Embryonic facial prominence (tissue), 1 donor: ENCODE measurements around the gene ZNF664.

Experiments used
- DNase-seq: peaks from one replicate; pipeline ENCODE4 v3.0.0-alpha.2; 2016; ENCODE audit errors: extremely low spot score

Gene ZNF664

DNA sequence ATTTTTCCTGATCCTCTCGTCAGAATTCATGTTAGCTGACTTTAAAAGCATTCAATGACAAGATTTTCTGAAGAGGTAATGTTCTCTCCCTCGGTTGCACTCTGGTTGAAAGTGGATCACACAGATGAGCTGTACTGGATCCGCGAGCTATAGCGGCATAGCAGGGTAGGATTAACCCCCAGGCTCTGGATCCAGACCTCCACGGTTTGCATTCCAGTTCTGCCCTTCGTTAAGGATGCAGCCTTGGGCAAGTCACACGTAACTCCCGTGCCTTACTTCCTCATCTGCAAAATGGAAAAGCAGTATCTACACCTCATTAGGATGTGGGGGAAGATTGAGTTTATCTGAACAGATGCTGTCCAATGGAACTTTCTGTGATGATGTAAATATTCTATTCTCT lies 14.1 kb upstream of the ZNF664 start:
- no peak for DNase-seq

DNA sequence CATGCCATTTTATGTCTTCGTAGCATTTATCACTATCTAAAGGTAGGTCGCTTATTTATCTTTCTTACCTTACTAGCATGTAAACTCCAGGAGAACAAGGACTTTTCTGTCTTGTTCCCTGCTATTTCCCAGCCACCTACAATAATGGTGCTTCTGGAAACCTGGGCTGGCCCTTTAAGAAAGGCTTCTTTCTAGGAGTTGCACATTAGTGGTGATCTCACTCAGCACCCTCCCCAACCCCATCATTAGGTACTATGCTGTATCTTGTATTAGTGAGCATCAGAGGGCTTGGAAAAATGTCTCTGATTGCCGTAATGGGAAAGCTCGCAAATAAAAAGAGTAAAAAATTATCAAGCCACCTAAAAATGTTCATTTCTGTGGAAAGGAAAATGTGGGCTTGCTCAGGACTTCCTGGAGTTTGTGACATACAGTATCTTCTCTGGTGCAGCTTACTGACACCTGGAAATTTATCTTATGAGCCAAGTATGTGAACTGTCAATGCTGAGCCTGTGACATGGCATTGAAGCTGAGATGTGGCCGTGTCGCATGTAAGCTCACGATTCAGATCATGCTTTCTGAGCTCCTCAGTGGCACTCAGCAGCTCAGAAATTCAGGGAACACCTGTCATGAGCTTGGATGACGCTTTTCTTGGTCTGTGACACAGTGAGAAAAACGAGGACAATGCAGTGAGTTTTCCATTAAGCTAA lies 12.8 kb upstream of the ZNF664 start:
- no peak for DNase-seq

DNA sequence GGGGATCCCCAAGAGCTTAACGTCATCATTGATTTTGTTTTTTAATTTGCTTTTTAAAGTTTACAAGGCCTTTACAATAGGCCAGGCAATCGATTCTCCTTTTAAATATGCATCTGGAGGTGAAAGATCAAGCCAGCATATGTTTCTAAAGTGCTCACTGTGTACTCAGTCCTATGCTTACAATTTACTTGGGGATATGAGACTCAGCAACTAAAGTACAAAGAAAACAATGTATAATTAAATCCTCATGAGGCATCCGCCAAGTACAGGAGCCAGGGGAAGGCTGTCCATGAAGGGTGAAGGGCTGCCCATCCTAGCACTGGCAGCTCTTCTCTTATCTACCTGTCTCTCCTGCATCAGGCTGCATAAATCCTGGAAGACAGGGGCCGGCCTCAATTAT lies 12.2 kb upstream of the ZNF664 start:
- DNase-seq: no peak

DNA sequence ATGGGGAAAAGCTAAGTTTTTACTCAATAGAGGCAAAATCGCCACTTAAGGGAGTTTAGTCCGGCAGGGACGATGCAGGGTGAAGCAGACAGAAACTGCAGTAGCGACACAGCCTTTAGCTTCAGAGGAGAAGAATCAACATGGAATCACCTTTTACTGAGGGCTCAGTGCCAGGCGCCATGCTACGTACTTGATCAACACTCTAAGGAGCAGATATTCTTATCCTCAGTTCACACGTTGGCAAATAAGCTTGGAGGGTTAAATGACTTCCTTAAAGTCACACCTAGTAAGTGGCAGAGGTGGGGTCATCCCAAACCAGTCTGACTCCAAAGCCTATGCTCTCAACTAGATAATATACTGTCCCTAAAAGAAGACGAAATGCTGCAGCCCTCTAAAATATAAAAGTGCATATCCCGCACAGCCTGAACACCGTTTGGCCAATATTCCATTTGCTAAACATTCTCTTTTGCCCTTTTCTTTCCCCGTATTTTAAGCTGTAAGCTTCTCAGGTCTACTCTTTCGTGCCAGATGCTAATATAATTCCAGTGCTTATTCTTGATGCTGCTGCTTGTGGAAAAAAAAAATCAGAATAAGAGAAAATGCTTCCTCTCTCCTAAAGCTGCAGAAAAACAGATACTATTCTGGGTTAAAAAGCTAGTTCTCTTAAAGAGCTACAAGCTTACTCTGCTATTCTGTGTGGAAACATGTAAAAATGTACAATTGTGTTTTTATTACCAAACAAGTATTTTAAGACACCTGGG lies 11.2 kb upstream of the ZNF664 start:
- DNase-seq: no peak

DNA sequence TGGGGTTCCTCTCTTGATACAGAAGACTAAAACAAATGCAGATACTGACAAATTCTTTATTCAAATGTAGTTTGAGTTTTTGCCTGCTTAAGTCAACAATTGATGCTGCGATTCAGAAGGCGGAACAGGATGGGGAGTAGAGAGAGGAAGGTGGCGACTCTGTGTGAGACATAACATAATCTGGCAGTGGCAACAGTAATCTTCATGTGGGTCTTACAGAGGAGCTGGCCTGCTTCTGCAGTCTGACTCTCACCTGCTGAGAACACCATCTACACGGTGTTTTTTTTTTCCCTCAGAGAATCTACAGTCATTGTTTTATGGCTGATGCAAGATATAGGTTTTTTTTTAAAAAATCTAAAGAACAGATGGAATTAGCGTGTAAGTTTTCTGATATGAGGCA lies 10.5 kb upstream of the ZNF664 start:
- DNase-seq: no peak

DNA sequence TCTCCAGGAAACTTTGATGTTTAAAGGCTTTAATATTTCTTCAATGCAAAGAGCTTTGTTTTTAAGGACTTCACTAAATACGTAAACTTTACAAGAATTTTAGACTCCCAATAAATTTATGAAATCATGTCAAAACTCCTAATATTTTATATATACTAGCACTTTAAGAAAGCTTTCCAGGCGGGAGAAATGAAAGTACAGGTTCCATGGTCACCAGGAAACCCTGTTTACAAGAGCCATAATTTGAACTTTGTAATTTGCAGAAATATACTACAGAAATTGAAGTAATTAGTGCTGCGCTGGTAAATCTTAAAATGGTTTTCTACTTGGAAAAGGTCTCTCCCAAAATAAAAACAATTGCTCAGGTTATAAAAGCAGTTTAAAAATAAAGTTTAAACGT lies 9.2 kb upstream of the ZNF664 start:
- DNase-seq: no peak

DNA sequence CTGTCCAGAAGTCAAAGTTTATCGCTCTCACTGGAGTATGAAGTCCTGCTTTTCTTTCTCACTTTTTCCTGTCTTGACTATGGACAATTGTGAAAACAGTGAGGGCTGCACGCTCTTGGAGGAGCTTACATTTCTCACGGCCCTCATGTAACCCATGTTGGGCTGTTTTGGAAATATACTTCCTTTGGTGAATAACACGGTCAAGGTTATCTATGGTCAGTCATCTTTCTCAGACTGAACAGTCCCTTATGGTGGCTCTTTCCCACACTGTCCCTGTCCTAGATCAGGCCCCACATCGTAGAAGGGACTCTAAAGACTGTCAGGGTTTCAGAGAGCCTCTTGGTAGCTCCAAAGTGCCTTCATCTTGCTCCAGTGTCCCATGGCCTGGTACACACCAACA lies 7.6 kb upstream of the ZNF664 start:
- DNase-seq: no peak

DNA sequence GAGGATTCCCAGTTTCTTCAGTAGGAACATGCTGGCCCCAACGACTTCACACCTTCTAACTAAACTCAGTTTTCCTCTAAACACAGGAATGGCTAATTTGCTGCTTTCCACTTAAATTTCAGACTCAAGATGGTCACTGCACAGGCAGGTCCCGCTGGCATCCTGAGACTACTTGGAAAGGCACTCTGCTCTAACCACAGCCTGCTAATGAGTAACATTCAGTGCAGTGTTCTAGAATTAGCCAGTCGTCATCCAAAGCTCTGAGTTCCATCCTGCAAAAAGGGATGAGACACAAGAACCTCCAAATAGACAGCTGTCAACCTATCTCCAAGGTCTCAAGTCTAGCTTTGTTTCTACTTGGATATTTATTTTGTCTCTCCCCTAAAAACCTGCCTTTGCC lies 6.4 kb upstream of the ZNF664 start:
- DNase-seq: no peak

DNA sequence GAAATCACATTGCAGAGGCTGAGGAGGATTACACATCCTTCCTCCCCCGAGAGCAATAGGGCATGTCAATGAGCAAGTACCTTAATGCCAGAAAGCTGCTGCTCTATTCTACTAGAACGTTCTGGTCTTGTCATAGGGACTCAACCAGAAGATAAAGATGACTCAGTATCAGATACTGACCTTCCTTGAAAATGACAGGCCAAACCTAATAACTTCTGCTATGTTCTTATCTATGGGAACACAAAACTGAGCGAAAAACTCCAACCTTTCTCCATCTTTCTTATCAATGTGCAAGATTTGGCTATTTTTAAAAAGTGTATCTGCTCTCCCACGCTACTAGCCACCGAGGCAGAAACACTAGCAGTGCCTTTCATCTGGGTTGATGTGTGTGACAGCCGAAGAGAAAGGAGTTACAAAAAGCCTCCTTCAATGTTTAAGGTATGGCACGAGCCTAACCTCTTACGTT lies 5.9 kb upstream of the ZNF664 start:
- no peak for DNase-seq

DNA sequence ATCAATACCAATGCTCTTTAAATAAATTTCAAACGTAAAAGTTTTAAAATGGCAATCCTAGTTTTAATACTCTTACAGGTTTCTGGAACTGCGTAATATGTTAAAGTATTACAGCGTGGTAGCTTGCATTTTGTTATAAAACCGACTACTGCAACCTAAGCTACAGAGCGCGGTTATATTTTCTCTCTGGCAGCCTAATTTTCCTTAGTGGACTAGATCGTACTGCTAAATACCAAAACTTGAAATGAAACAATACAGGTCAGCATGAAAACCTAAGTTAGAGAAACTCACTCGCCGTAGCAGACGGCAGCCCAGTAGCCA lies 1.6 kb upstream of the ZNF664 start:
- DNase-seq: no peak

DNA sequence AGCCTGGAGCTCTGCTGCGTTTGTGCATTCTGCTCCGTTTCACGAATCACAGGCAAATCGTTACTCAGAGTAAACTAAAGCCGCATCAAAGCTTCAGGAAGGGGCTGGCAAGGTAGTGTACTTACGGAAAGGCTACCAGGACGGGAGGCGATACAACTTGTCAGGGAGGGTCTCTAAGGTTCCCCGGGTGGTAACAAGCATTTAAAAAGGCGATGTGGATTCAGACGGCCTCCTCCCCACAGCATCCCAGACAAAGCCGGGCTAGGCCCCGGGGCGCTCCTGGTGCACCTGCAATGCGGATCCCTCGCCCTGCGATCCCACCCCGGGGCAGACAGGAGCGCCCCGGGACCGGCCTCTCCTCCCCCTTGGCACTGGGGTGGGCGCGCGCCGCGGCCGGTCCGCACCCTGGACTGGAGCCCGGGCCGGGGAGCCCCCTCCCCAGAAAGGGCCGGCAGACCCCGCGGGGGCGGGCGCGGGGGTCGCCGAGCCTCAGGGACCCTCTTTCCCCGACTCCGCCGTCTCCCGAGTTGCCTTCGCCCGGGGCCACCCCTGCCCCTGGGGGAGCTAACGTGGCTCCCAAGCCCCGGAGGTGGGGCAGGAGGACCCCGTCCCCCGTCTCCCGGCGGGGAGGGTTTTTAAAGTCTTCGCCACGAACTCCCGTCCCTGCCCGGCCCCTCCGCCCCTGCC lies 1.1 kb upstream of the ZNF664 start:
- no peak for DNase-seq

DNA sequence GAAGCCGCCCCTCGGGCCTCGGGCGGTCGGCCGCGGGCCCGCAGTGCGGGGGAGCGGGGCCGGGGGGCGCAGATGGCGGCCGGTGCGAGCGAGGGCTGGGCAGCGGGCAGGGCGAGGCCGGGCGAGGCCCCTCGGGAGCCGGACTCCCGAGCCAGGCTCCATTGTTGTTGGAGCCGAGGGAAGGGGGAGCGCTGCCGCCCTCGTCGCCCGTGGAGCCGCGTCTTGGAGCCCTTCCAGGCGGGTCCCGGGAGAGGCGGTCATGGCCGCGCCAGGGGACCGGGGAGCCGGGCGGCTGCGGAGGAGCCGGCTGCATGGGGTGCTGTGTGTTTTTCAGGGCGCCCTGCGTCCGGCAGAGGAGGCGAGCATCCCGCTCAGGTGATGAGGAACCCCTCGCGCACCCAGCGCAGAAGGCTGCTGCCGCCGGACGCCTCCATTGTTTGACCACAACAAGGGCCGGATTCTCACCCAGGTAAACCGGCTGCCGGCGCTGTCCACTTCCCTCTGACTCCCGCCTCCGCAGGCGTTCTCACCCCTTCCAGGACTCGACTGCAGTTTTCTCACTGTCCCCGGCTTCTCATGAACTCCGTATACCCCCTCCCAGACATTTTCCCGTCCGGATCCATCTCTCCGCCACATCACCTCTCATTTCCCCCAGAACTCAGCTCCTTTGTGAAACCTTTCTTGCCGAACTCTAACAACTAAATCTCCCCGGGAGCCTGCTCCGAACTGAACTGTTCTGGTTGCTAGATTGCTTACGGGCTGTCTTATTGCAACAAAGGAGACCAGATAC lies 732 bp downstream of the ZNF664 start:
- DNase-seq: no peak

DNA sequence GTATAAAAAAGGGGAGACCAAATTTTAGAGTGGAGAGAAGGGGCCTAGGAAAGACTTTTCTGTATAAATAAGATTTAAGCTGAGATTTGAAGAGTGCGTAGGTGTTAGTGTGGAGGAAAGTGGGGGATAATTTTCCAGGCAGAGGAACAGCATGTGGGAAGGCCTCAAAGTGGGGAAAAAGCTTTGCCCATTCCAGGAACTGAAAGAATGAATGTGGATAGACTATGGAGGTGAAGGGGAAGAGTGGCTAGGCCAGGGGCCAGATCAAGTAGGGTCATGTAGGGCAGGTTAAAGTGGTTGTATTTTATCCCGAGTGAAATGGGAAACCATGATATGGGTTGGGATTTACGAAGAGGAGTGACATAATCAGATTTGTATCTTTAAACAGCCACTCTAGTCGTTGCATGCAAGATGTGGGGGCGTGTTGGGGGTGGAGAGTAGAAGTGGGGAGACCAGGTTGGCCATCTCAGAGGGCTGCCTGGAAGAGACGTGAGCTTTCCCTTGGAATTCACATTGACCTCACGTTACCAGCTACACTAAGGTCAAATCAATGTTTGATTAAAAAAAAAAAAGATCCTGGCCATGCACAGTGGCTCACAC lies 3.3 kb downstream of the ZNF664 start:
- no peak for DNase-seq

DNA sequence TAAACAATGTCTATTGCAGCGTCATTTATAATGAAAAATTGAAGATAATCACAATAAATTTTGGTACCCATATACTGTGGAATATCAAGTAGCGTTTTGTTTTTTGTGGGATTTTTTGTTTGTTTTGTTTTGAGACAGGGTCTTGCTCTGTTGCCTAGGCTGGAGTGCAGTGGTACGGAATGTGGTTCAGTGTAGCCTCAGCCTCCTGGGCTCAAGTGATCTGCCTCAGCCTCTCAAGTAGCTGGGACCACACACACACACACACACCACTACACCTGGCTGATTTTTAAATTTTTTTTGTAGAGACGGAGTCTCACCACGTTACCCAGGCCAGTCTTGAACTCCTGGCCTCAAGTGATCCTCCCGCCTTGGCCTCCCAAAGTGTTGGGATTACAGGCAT lies 6.6 kb downstream of the ZNF664 start:
- no peak for DNase-seq

DNA sequence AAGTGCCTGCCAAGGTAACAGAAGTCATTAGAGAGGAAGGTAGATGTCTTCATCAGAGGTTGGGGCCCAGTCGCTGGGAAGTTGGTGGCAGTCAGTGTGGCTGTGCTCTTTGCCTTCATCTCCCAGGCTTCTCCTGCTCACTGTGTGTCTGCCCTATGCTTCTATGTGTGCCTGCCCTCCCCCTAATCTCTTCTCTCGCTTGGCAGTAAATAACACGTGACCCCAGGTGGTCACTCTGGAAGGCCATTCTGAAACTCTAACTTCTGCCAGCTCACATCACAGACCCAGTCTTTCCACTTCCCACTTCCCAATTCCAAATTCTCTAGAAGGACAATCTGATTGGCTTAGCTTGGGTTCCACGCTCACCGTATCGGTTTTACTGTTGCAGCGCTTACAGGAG lies 9.3 kb downstream of the ZNF664 start:
- DNase-seq: no peak

DNA sequence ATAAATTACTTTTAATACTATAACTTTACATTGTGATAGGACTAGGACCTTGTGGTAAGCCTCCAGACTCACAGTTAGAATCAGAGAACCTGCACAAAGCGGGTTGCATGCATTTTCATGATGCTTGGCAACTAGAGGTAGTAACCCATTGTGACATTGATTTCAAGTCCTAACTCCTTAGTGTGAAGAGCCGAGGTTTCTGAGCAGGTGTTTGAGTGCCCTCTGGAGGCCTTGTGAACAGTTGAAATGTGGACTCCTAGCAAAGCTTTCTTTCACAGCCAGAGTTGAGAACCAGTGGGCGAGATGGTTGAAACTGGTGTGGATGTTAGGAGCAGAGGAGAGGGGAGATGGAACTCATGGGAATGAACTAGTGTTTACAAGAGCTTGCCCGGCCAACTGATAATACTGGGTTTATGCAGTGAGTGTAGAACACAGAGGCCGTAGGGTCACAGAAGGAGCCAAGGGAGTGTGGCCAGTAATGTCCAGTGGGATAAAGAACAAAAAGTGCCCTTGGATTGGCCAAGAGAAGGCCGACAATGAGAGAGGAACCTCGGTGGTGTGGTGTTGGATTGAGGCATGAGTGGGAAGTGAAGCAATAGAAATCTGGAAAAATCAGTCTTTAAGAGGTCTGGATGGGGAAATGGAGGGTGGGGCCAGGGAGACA lies 10.9 kb downstream of the ZNF664 start:
- DNase-seq: no peak

DNA sequence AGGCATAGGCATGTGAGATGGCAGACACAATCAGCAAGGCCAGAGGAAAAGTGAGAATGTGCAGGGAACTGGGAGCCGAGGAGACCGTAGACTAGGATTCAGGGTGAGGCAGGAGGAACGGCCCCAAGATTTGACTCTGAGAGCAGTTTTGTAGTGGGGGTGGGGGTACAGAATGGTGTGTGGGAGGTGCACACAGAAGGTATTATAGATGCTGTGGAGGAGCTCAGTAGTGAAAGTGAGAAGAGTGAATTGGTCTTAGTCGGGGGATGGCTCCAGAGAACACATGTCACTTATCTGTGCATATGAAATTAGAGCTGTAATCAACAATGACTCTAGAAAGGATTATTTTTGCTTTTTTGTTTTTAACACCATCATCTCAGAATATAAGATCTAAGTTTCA lies 11.9 kb downstream of the ZNF664 start:
- no peak for DNase-seq

DNA sequence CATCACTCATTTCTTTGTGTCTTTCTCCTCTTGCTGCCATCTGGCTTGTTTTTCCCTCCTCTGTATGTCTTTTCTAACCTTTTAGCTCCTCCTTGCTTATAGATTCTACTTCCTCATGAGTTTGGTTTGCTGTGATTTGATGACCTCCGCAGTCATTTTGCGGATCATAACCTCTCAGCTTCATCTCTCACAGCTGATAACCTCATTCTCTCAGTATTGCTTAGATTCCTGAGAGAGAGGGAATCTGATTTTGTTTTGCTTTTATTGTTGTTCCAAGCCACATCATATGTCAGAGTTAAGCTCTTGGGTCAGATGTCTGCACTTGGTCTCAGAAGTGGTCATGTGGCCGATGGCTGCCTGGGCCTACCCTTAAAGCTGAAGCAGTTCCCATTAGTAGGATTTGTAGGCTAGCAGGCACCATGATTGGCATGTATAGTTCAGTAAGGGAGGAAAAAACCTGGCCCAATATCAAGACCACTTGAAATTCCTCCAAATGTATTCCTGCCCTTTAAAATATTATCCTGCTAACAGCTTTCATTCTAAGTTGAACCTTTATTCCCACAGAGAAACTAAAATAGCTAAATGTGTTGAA lies 13.5 kb downstream of the ZNF664 start:
- no peak for DNase-seq

DNA sequence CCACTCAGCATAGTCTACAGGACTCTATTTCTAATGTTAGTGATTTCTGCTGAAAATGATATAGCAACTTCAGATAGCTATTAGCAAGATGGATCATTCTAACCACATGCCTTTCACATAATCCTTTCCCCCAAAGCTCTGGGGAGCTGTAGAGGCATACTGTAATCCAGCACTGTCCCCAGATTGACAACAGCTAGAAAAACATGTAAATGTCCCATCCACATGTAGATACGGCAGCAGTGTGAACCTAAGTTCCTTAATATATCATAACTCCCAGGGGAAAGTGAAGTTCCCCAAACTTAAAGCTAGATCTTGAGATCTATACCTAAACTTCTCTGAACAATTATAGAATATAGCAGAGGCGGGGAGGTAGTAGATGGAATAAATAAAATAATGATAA lies 14.0 kb downstream of the ZNF664 start:
- no peak for DNase-seq

DNA sequence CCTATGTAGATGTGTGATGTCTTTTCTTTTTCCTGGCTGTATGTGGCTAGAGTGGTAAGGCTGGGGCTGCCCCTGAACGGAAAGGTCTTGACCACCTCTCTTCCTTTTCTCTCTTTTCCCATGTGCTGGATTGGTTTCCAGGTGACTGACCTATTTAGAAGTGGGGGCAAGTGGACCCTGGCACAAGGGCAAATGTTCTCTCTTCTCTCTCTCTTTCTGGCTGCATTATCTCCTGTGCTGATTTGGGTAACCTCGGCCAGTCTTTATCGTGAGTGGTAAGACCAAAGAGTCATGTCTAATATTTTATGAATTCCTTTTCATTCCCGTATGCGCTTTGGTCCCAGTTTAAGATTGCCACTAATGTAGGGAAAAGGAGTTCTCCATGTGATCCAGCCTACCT lies 16.2 kb downstream of the ZNF664 start:
- DNase-seq: no peak

DNA sequence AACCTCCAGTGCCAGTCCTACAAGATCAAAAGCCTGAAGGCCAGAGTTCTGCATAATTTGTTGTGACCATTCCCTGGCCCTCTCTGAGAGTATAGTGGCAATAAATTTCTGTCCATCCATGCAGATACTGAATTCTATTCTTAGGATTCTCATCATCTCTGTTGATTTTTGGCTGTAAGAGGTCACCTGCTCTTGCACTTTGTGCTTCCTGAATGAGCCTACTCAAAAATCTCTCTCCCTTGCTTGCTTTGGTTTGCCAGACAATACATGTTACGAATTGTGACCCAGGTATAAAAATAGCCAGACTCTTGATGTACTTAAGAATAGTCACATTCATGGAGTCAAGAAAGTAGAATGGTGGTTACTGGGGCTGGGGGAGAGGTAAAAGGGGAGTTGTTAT lies 16.7 kb downstream of the ZNF664 start:
- no peak for DNase-seq
